Spinal cord (tissue), 10 donors: ENCODE results near the gene SUPT20HL1. TPM values are rescaled to one million over a fixed set of nuclear protein-coding genes. Genes with fewer than 3 reads are reported as not detected.
"Not testable (repeated sequence)": the region's sequence is repeated elsewhere in the genome, so short reads cannot be mapped to it uniquely, and the experiment has no call there.

Source experiments
- DNase-seq, 6 donors: peaks; one replicate each; pipeline versions ENCODE4 v3.0.0 to v3.0.0-alpha.2; 2013 to 2015; ENCODE audit warnings: low spot score in 6 of 6, low read depth in 4 of 6
- H3K27ac ChIP-seq: one replicate; pipeline ENCODE4 v1.5.1; 2013; ENCODE audit warnings: low read depth, low read length, control low read depth
- H3K27me3 ChIP-seq: one replicate; pipeline ENCODE4 v1.6.1; 2013; ENCODE audit warnings: low read length; ENCODE audit not compliant: control insufficient read depth, insufficient read depth
- H3K36me3 ChIP-seq: one replicate; pipeline ENCODE4 v1.6.1; 2013; ENCODE audit warnings: low read length; ENCODE audit not compliant: control insufficient read depth, insufficient read depth
- H3K4me1 ChIP-seq: one replicate; pipeline ENCODE4 v1.6.1; 2013; ENCODE audit warnings: low read length; ENCODE audit not compliant: control insufficient read depth, insufficient read depth
- H3K4me3 ChIP-seq: one replicate; pipeline ENCODE4 v1.5.1; 2013; ENCODE audit warnings: low read depth, low read length, control low read depth
- H3K9me3 ChIP-seq: one replicate; pipeline ENCODE4 v1.6.1; 2013; ENCODE audit warnings: low read length; ENCODE audit not compliant: control insufficient read depth, insufficient read depth
- WGBS: methylation state at CpG from one replicate; pipeline ENCODE4 v1.1.5; 2013; ENCODE audit warnings: missing lambda C conversion rate; ENCODE audit not compliant: insufficient coverage; 5-methylcytosine and 5-hydroxymethylcytosine counted together
- polyA plus RNA-seq, 2 donors: library from polyadenylated mRNA; unstranded; fragments of 120-200 nt; gene quantifications; one replicate each; pipeline ENCODE4 v1.2.1, GENCODE V29; 2013; ENCODE audit not compliant: insufficient read length in 2 of 2
- total RNA-seq, 2 donors: library from RNA; depleted of rRNA in 1 of 2; stranded (reverse); fragments of 120-200 nt in 1 of 2; fragments of >200 nt in 1 of 2; gene quantifications; one replicate each; pipeline versions ENCODE4 v1.2.3 to v1.2.4, GENCODE V29; 2013 to 2014
- donor health status: healthy.

The SUPT20HL1 gene
- total and polyA plus RNA-seq, 4 donors: 0.09 to 0.27 TPM; not detected in 2

- H3K27ac ChIP-seq: no peak overlapping the region
- H3K4me1 ChIP-seq: peaks cover 8% of the 10 kb centered on the region
- DNase-seq: peak in 1 of 6 donors; percentile 11
- no peaks in the 10 kb centered on the region for H3K9me3 ChIP-seq
- no peak overlapping the region for H3K4me3 ChIP-seq
- 31% methylated on average over 25 of the region's 29 CpGs for WGBS
- H3K36me3 ChIP-seq: no peaks in the 10 kb centered on the region
- peaks cover 37% of the 10 kb centered on the region for H3K27me3 ChIP-seq
Observed at GRCh38 chrX:24372021-24372763, 11.8 kb downstream of the SUPT20HL1 start.

DNA sequence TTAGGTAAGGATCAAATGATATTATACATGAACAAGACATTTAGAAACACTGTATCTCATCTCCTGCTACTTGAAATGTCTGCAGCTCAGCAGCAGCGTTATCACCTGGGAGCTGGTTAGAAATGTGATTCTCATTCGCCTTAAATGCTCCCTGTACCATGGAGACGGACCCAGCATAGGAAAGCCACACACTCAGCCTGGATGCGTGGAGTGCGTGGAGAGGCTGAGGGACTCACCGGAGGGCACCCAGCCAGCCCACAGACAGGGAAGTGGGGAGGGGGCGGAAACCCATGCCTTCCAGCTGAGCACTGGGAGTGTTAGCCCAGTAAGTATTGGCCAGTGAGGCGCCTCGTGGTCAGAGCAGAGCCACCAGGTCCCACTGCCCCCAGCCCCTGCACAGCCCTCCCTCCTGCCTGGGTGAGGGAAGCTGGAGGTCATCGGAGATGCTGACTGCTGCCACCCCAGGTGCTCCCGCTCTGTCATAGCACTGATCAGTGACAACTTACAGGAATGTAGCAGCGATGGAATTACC is 15.2 kb downstream of the SUPT20HL1 start:
- Histone ChIP-seq H3K27ac (no peak overlapping the region), H3K36me3 (no peaks in the 10 kb centered on the region), H3K27me3 (peaks cover 46% of the 10 kb centered on the region), H3K4me1 (peaks cover 8% of the 10 kb centered on the region), H3K4me3 (no peak overlapping the region), H3K9me3 (no peaks in the 10 kb centered on the region)
- peak in 1 of 6 donors; percentile 8 for DNase-seq
- WGBS: 46% methylated on average over 6 of the region's 12 CpGs

DNA sequence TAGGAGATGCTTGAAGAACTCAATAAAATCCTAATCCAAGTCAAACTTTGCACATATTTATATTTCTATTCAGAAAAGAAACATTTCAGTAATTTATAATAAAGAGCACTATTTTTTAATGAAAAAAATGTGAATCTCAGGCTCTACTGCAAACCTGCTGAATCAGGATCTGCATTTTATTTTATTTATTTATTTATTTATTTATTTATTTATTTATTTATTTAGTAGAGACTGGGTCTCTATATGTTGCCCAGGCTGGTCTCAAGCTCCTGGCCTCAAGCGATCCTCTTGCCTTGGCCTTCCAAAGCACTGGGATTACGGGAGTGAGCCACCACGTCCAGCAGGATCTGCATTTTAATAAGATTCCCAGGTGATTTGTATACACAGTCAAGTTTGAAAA is 16.0 kb downstream of the SUPT20HL1 start:
- H3K4me1 ChIP-seq: peaks cover 4% of the 10 kb centered on the region
- peaks cover 42% of the 10 kb centered on the region for H3K27me3 ChIP-seq
- DNase-seq: no peak
- 87% methylated on average over 3 of the region's 3 CpGs for WGBS
- no peaks in the 10 kb centered on the region for H3K9me3 ChIP-seq
- no peak overlapping the region for H3K27ac ChIP-seq
- no peaks in the 10 kb centered on the region for H3K36me3 ChIP-seq
- no peak overlapping the region for H3K4me3 ChIP-seq

- peaks cover 34% of the 10 kb centered on the region for H3K27me3 ChIP-seq
Observed at GRCh38 chrX:24377195-24377594, 16.8 kb downstream of the SUPT20HL1 start.

GRCh38 chrX:24377911-24378468 is 17.6 kb downstream of the SUPT20HL1 start:
- WGBS: no CpG with 5 or more reads among the region's 1 CpG
- no peak for DNase-seq
- Histone ChIP-seq H3K27ac (no peak overlapping the region), H3K27me3 (peaks cover 28% of the 10 kb centered on the region), H3K9me3 (no peaks in the 10 kb centered on the region), H3K4me1 (no peaks in the 10 kb centered on the region), H3K4me3 (no peak overlapping the region), H3K36me3 (no peaks in the 10 kb centered on the region)

More at GRCh38 chrX:24377195-24377594, 16.8 kb downstream of the SUPT20HL1 start:
- H3K4me1 ChIP-seq: no peaks in the 10 kb centered on the region
- no peak overlapping the region for H3K27ac ChIP-seq
- no peaks in the 10 kb centered on the region for H3K9me3 ChIP-seq
- WGBS: no CpG with 5 or more reads among the region's 2 CpGs
- H3K4me3 ChIP-seq: no peak overlapping the region
- H3K36me3 ChIP-seq: no peaks in the 10 kb centered on the region
- DNase-seq: no peak

DNA sequence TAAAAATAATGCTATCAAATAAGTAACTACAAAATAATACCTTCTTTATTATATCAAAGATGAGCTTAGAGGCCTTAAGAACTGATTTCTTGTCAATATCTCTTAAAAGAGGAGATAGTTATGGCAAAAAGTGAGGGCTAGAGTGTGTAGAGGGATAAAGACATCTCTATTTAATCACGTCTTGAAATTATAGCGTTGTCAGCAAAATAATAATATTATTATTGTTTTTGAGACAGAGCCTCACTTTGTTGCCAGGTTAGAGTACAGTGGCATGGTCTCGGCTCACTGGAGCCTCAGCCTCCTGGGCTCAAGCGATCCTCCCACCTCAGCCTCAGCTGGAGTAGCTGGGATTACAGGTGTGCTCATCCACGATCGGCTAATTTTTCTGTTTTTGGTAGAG is 18.3 kb downstream of the SUPT20HL1 start:
- no peaks in the 10 kb centered on the region for H3K4me1 ChIP-seq
- no CpG with 5 or more reads among the region's 6 CpGs for WGBS
- H3K27ac ChIP-seq: no peak overlapping the region
- no peak overlapping the region for H3K4me3 ChIP-seq
- H3K36me3 ChIP-seq: no peaks in the 10 kb centered on the region
- no peaks in the 10 kb centered on the region for H3K9me3 ChIP-seq
- DNase-seq: no peak
- H3K27me3 ChIP-seq: peaks cover 26% of the 10 kb centered on the region

- Histone ChIP-seq H3K36me3 (no peaks in the 10 kb centered on the region), H3K27me3 (peaks cover 26% of the 10 kb centered on the region), H3K4me3 (no peak overlapping the region), H3K27ac (no peak overlapping the region), H3K4me1 (no peaks in the 10 kb centered on the region), H3K9me3 (no peaks in the 10 kb centered on the region)
- WGBS: no CpG with 5 or more reads among the region's 9 CpGs
- peak in 2 of 6 donors; percentile 4 to 74 for DNase-seq
Observed at GRCh38 chrX:24380262-24381187, 20.1 kb downstream of the SUPT20HL1 start.

DNA sequence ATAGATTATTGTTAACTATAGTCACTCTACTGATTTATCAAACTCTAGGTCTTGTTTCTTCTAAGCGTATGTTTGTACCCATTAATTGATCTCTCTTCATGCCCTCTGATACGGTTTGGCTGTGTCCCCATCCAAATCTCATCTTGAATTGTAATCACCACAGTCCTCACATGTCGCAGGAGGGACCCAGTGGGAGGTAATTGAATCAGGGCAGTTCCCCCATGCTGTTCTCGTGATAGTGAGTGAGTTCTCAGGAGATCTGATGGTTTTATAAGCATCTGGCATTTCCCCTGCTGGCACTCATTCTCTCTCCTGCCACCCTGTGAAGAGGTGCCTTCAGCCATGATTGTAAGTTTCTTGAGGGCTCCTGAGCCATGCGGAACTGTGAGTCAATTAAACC is 21.9 kb downstream of the SUPT20HL1 start:
- H3K36me3 ChIP-seq, H3K9me3 ChIP-seq, H3K4me1 ChIP-seq, DNase-seq, H3K4me3 ChIP-seq, H3K27ac ChIP-seq: not testable (repeated sequence)
- no CpG with 5 or more reads among the region's 5 CpGs for WGBS
- peaks cover 22% of the 10 kb centered on the region for H3K27me3 ChIP-seq

- Histone ChIP-seq H3K27ac (no peak overlapping the region), H3K4me3 (no peak overlapping the region), H3K9me3 (no peaks in the 10 kb centered on the region), H3K4me1 (no peaks in the 10 kb centered on the region), H3K27me3 (peaks cover 16% of the 10 kb centered on the region), H3K36me3 (no peaks in the 10 kb centered on the region)
- DNase-seq: no peak
- WGBS: 63% methylated on average over 2 of the region's 2 CpGs
Observed at GRCh38 chrX:24387724-24388123, 27.3 kb downstream of the SUPT20HL1 start.
